T47D (cell line): Measurements from ENCODE around the gene NUTF2.
A peak's percentile ranks its signal among the peaks of the same experiment; 100 is the strongest.

Experiments used
- DNase-seq, 2 experiments: peaks; one replicate each; pipeline versions ENCODE4 v3.0.0 to v3.0.0-alpha.2; 2011 to 2012; ENCODE audit warnings: low read depth in 1 of 2, low spot score in 1 of 2
- JUND ChIP-seq: IDR thresholded peaks from 2 replicates; pipeline ENCODE4 v1.6.1; 2012; ENCODE audit warnings: low read depth
- in situ Hi-C: cut with HindIII; loops from 2 replicates; pipeline ENCODE4 v1.10.0; 2016; ENCODE audit warnings: low sequenced_read_pairs, low pct_unique_long_range_greater_than_20kb

The NUTF2 gene

DNA sequence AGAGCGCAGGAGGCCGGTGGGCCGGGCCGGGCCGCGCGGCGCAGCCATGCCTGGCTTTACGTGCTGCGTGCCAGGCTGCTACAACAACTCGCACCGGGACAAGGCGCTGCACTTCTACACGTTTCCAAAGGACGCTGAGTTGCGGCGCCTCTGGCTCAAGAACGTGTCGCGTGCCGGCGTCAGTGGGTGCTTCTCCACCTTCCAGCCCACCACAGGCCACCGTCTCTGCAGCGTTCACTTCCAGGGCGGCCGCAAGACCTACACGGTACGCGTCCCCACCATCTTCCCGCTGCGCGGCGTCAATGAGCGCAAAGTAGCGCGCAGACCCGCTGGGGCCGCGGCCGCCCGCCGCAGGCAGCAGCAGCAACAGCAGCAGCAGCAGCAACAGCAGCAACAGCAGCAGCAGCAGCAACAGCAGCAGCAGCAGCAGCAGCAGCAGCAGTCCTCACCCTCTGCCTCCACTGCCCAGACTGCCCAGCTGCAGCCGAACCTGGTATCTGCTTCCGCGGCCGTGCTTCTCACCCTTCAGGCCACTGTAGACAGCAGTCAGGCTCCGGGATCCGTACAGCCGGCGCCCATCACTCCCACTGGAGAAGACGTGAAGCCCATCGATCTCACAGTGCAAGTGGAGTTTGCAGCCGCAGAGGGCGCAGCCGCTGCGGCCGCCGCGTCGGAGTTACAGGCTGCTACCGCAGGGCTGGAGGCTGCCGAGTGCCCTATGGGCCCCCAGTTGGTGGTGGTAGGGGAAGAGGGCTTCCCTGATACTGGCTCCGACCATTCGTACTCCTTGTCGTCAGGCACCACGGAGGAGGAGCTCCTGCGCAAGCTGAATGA, 4.0 kb upstream of the NUTF2 start:
- no peak for TF ChIP-seq JUND
- peak; percentile 67 to 72 for DNase-seq
- in situ Hi-C loops = no loop called here

DNA sequence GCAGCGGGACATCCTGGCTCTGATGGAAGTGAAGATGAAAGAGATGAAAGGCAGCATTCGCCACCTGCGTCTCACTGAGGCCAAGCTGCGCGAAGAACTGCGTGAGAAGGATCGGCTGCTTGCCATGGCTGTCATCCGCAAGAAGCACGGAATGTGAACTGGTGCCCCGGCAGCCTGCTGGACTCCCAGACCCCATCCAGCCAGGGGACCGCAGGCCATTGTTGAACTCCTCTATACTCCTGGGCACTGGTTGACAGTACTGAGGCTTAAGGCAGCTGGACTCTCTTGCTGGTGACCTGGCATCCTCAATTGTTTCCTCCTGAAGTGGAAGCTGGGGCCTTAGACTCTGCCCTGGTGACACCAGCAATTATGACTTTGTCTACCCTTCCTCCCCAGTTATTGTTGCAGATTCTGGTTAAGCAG, 3.4 kb upstream of the NUTF2 start:
- no peak for TF ChIP-seq JUND
- DNase-seq = no peak
- in situ Hi-C loops = no loop called here

DNA sequence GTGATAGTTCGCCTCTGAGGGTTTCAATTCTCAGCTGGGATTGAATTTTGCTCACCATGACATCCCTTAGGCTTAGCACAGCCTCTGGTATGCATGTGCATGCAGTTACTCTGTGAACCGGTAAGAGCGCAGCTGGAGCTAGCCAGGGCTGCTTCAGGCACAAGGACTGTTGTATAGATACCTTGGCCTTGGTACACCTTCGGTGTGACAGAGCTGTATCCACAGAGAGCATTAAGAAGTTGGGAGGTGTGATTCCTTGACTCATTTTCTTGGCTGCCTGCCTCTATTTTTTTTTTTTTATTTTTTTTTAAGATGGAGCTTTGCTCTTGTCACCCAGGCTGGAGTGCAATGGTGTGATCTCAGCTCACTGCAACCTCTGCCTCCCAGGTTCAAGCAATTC, 2.2 kb upstream of the NUTF2 start:
- DNase-seq = no peak
- no peak for TF ChIP-seq JUND
- in situ Hi-C loops = no loop called here

DNA sequence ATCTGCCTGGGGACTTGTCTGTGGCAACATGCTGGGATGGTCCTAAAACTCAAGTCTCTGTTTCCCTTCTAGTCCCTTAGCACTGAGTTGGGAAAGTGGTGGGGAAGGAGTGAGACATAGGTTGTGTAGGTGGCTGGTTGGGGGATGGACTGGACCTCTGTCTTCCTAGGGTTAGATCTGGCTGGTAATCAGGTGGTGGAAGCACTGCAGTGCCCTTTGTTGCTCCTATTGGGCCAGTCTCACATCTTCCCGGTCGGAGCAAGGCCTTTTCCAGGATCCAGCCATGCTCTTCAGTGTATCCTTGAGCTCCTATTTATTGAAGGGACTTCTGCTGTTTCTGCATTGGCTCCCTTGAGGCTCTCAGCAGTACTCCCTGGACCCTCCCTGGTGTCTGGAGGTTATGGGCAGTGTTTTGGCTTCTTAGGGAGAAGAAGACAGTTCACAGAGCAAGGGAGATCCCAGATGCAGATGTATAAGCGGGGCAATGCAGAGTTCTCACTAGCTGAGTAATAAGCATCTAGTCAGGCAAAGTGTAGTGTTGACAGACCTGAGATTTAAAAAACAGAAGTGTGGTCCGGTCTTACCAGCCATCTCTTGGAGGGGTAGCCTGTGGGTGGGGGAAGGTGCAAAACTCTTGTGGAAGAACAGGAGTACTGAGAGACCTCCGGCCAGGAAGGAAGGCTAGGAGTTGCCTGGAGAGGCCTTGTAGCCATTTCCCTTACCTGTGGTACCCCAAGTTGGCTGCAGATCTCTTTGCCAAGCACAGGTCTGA, 1.3 kb upstream of the NUTF2 start:
- no peak for DNase-seq
- TF ChIP-seq JUND = no peak
- in situ Hi-C loops = no loop called here

DNA sequence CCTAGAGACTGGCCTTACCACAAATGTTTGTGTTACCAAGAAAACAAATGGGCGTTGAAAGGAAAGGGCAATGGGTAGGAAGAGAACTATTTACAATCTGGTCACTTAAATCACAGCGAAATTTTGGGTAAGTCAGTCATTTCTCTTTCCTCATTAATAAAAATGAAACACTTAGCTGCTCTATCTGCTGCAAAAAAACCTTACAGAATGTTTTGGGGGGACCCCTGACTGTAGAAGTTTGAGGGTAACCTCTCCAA, 742 bp upstream of the NUTF2 start:
- no peak for DNase-seq
- in situ Hi-C loops = no loop called here
- no peak for TF ChIP-seq JUND

DNA sequence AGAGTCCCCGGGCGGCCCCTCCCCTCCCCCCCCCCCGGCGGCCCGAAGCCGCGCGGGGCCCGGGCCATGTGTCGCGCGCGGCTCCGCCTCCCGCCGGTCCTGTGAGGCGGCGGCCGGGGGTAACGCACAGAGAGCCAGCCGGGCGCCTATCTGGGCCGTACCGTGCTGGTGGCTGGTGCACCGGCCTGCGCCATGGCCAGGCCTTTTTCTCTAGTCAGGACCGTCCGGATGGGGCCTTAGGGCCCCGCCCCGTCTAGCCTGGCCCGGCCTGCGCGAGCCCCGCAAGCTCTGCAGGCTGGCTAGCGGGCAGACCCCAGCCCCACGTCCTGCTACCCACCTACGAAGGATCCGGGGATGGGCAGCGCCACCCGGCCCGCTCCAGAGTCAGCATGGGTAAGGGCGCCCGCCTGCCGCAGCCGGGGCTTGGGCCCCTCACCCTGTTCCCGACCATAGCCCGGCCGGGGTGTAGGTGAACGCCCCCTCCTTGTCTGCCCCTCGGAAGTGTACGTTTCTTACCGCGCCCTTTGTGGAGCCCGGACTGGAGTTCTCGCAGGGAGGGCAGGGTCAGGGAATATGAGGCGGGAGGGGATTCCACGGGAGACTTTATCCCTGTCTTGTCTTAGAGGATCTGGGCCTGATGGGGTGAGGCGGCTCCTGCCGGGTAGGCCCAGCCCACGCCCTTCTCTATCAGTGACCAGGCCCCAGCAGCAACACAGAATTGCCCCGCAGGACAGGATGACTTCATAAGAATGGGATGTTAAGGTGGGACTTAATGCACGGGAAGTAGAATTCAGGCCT, 530 bp downstream of the NUTF2 start, which contains the start of gene CENPT:
Gene CENPT (minus strand): TSS at position 630 of the 798 bp plus-strand sequence. CDS start 13,834 bp downstream, outside the sequence.
- in situ Hi-C loops = no loop called here
- TF ChIP-seq JUND = no peak
- DNase-seq = peak; percentile 54 to 58

DNA sequence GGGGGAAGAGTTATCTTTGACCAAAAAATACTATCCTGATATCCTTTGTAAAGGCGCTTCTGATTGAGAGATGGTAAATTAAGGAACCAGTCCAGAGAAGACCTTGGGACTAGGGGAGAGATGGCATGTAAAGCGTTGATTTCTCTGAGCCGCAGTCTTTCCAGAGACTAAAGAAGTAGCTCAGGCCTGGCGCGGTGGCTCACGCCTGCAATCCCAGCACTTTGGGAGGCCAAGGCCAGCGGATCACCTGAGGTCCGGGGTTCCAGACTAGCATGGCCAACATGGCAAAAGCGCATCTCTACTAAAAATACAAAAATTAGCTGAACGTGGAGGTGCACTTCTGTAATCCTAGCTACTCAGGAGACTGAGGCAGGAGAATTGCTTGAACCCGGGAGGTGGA, 1.4 kb downstream of the NUTF2 start:
- no peak for TF ChIP-seq JUND
- in situ Hi-C loops = no loop called here
- no peak for DNase-seq

DNA sequence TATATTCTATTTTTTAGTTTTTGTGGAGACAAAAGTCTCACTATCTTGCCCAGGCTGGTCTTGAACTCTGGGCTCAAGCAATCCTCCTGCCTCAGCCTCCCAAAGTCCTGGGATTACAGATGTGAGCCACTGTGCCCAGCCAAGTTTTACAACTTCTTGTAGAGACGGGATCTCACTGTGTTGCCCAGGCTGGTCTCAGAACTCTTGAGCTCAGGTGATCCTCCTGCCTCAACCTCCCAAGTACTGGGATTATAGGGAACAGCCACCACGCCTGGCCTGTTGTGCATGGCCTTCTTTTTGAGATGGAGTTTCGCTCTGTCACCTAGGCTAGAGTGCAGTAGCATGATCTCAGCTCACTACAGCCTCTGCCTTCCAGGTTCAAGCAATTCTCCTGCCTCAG, 6.9 kb downstream of the NUTF2 start:
- DNase-seq = no peak
- no peak for TF ChIP-seq JUND
- in situ Hi-C loops = no loop called here

DNA sequence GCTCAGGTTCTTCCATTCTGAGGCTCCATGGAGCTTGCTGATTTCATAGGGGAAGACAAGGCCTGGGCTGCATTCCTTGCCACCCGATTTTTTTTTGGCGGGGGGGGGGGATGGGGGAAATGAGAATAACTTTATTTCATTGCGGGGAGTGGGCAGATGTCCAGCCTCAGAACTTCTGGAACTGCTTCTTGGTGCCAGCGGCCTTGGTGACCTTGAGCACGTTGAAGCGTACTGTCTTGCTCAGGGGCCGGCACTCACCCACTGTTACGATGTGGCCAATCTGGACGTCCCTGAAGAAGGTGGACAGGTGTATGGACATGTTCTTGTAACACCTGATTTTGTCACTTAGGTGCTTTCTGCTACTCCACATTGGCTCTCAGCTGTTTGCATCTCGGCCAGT, 9.1 kb downstream of the NUTF2 start:
- TF ChIP-seq JUND = no peak
- DNase-seq = no peak
- in situ Hi-C loops = no loop called here

DNA sequence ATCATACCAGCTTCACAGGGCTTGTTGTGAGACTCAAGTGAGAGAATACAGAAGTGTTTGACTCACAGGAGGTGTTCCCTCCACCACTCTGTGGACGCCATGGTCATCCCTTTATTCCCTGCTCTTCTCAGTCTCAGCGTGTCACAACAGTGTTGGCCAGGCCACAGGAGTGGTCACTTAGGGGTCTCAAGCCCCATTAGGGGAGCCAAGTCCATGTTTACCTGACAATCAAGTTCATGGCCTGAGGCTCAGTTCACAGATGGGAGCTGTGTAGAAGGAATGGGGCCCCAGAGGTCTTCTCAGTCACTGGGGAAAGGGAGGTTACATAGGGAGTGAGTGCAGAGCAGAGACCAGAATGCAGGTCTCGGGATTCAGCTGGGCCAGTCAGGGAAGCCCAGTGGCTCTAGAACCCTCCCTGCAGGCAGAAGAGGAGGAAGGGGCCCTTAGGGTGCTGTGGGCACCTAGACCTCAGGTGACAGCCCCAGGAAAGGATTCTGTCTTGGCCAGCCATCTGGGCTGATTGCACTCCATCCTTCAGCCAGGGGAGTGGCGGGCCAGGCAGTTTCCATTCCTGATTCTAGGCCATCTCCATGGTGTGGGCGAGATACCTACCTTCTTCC, 10.3 kb downstream of the NUTF2 start:
- TF ChIP-seq JUND = no peak
- in situ Hi-C loops = no loop called here
- no peak for DNase-seq

DNA sequence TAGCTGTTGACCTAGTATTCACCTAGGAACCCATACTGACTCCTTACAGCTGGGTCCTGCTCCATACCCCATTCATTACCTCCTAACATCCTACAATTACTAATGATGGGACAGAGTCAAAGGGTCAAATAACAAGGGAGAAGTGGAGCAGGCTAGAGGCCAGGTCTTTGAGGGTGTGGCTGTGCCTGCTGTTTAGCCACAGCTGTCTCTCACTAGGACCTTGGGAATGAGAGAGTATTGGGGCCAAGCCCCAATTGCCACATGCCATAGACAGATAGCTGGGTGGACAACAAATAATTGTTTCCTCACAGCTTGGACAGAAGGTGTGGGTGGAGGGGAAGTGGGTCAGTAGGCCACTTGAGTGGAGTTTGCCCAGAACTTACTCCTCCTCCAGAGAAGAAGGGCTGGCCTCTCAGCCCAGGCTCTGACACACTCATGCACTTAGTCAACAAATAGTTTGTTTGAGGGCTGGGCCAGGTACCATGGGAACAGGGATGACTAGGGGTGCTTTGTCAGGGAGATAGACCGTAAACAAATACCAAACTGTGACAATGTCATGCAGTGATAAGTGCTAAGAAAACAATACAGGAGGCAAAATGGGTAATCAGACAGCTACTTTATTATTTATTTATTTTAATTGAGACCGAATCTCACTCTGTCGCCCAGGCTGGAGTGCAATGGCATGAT, 11.0 kb downstream of the NUTF2 start:
- peak in 1 of 2 experiments; percentile 62 for DNase-seq
- in situ Hi-C loops = no loop called here
- TF ChIP-seq JUND = no peak

DNA sequence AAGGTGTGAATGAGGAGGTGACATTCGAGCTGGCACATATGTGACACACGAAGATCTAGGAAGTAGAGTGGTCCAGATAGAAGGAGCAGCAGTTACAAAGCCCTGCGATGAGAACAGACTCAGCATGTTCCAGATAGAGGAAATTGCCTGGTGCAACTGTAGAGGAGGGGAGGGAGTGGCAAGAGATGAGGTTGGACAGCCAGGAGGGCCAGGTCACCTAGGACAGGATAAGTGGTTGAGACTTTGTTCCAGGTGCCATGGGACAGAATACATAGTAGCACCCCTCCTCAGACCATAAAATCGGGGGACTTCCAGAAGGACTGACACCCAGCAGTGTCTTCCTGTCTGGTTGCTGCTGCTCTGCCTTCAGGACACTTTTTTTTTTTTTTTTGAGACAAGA, 11.8 kb downstream of the NUTF2 start:
- no peak for DNase-seq
- in situ Hi-C loops = no loop called here
- TF ChIP-seq JUND = no peak
